ENCODE results near the gene GSE1.
A peak's percentile ranks its signal among the peaks of the same experiment; 100 is the strongest.

Gene GSE1

DNA sequence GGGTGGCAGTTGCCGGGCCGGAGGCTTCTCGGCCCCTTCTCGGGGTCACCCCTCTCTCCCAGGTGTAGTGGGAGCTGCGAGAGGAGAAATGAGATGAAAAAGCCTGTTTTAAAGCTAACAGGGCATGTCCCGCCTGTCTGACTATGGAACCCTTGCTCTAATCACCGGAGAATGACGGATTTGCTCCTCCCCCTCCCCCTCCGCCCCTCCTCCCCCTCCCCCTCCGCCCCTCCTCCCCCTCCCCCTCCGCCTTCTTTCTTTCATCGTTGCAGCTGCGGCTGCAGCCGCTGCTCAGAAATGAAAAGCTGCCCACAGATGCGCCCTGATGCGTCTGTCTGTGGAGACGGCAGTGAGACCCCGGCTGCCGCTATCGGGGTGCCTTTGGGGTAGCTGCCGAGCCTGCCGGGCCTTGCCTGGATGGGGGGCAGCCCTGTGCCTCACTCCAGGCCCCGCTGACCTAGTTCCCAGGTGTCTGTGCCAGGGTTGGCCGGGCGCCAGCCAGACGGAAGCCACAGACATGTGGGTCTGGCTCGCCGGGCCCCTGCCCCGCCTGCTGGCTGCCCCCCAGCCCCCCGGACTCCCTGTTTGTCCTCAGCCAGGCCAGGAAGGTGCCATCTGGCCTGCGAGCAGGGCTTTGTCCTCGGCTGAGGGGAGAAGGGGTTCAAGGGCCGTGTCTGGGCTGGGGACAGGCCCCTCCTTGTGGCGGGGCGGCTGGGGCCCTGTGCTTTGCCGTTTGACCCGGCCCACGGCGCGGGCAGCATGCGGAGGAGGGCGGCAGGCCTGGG, 37.9 kb downstream of the GSE1 start:
- DNase-seq: peak; percentile 70

DNA sequence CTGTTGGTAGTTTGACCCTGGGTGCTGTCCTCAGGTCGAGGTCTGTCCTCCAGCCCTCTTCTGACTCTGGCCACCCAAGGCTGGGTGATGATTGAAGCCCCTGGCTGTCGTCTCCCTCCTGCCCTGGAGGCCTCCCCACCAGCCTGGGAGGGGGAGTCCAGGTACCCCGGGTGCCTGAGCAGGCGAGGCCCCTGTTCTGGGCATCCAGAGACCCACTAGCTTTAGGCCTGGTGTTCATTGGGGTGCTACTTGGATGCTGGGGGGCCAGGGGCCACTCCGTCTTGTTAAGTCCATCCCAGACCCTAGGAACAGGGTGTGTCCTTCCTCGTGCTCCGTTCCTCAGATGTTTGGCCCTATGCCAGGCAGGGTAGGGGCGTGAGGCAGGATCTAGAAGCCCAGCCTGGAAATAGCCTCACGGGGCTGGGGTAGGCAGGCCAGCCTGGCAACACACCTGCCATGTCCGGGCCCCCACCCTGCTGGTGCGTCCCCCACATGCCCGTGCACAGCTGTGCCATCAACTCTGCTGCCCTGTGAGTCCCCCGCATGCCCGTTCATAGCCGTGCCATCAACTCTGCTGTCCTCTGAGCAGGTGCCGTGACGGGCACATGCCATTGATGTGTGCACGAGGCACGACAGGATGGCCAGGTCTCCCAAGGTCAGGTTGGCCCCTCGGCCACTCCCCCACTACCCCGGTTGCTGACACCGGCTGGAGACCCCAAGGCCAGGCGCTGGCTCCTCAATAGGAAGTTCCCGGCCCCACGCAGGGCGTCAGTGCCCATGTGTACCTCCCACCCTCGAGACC, 38.7 kb downstream of the GSE1 start:
- peak; percentile 18 for DNase-seq

DNA sequence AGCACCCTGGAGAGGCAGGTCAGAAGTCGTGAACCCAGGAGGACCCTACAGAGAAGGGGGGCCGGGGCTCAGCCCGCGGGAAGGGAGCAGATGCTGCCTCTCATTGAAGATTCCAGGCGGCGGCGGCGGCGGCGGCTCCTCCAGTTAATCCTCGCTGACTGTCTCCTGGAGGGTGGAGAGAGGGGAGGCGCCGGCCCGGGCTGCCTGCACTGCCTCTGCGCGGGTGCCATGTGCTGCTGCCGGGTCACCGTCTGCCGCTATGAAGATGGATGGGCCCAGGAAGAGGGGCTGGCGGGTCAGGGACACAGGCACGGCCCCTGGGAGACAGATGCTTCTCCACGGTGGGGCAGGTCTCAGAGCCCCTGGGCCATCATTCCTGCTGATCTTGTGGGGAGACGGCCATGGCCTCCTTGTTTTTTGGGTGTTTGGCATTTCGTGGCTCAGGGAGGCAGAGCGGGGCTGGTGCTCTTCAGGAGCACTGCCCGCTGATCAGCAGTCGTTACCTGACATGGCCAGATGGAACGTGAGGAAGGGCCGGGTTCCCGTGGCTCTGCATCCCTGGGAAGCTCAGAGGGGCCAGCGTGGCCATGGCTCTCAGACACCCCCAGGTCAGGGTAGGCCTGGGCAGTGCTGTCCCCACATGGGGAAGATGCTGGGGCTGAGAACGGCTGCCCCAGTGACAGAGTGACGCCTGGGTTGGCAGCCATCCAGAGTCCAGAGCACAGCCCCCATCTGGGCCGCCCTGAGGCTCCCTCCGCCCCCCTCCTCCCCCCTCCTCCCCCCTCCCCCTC, 39.5 kb downstream of the GSE1 start:
- peak; percentile 65 for DNase-seq

DNA sequence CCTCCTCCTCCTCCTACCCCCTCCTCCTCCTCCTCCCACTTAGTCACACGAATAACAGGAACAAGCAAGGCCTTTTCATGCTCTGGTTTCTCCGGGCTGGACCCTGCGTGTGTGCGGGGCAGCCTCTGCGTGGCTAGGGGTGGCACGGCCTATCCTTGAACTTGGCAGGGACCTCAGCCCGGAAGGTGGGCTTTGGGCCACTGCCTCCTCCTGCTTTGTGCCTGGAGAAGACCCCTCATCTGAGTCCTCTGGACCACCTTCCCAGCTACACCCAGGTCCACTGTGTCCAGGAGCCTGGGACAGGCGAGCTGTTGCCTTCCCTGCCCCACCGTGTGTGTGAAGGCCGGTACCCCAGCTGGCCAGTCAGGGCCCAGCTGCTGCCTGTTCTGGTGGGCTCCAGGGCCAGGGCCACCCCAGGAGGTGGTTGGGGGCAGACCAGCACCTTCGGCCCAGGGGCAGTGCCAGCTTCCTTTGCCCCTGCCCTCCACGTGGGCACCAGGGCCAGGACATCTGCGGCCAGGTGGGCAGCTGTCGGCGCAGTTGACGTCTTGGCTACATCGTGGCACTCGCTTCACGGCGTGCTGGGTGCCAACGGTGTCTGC, 40.3 kb downstream of the GSE1 start:
- DNase-seq: no peak

DNA sequence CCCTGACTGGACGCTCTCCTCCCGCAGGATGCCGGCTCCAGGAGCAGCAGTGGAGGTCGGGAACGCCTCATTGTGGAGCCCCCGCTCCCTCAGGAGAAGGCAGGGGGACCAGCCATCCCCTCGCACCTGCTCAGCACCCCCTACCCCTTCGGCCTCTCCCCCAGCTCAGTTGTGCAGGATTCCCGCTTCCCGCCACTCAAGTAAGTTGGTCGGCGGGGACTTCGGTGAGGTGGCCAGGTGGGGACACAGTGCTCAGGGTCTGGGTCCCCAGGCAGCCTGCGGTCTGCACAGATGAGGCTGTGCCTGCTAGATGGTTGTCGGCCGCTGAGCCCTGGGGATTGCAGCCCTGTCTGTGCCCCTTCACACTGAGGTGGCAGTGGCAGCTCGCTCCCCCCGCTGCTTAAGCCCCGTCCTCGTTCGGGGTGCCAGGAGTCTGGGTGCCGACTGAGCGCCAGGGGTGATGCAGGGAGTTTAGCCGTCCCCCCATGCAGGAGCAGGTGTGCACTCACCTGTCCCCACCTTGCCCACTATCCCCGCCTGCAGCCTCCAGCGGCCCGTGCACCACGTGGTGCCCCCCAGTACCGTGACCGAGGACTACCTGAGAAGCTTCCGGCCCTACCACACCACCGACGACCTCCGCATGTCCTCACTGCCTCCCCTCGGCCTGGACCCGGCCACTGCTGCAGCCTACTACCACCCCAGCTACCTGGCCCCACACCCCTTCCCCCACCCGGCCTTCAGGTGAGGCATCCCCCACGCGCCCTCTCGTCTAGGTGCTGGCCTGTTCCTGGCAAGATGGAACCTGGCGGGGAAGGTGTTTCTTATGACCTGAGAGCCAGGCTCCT, 41.4 kb downstream of the GSE1 start:
- no peak for DNase-seq

DNA sequence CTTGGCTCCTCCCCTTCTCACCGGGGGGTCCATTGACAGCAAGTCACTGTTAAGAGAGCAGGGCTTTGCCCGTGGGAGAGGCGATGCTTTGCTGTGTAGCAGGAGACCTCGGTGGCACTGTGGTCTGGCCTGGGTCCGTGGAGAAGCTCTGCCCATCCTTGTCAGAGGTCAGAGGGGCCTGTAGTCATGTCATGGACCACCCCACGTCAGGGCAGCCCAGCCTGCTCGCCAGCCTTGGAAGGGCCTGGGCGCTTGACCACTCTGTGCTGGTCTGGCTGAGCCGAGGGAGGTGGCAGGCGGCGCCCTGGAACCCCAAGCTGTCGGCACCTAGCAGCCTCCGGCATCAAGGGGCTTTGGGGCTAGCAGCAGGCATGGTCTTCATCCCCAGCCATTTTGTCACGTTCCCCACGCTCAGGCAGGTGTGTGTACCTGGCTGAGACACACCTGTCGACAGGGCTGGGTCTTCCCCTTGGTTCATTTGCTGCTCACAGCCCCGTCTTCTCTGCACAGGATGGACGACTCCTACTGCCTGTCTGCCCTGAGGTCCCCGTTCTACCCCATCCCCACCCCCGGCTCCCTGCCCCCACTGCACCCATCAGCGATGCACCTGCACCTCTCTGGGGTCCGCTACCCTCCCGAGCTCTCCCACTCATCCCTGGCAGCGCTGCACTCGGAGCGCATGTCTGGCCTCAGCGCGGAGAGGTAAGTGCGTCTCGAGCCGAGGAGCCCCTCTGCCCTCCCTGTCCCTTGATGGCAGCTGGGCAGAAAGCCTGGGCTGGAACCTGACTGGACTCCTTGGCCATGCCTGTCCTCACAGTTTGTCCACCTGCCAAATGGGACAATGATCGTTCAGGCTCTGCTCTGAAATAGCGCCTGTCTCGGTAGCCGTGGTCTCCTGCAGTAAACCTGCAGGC, 42.4 kb downstream of the GSE1 start:
- no peak for DNase-seq

DNA sequence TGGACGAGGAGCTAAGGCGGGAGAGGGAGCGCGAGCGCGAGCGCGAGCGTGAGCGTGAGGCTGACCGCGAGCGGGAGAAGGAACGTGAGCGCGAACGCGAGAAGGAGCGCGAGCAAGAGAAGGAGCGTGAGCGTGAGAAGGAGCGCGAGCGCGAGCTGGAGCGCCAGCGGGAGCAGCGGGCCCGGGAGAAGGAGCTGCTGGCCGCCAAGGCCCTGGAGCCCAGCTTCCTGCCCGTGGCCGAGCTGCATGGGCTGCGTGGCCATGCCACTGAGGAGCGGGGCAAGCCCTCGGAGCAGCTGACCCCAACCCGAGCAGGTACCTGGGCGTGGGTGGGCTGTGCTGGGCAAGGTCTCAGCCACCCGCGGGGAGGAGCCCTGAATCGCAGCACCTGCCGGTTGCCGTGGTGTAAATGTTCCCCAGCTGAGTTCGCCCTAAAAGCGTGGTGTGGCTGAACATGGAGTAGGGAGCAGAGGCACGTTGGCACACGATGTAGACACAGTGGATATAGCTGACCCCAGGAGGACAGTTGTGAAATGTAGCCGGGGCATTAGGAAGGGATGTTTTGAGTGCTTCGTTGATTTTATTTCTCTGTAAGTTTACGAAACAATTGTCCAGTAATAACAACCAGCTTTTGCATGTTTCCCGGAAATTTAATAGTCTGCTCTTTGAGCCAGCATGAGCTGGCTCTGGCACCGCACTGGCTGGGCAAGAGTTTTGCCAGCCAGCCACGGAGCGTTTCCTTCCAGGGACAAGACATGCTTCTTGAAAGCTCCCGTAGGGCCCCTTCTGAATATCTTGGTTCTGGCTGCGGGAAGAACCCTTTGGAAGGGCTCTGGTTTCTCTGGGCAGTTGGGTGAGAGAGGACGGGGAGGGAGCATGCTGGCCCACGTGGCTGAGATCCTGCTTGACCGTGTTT, 43.5 kb downstream of the GSE1 start:
- DNase-seq: no peak

DNA sequence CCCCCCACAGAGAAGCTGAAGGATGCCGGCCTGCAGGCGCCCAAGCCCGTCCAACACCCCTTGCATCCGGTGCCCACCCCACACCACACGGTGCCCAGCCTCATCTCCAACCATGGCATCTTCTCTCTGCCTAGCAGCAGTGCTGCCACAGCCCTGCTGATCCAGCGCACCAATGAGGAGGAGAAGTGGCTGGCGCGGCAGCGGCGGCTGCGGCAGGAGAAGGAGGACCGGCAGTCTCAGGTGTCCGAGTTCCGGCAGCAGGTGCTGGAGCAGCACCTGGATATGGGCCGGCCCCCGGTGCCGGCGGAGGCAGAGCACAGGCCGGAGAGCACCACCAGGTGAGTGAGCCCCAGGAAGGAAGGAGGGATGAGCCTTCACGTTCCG, 44.1 kb downstream of the GSE1 start:
- no peak for DNase-seq

DNA sequence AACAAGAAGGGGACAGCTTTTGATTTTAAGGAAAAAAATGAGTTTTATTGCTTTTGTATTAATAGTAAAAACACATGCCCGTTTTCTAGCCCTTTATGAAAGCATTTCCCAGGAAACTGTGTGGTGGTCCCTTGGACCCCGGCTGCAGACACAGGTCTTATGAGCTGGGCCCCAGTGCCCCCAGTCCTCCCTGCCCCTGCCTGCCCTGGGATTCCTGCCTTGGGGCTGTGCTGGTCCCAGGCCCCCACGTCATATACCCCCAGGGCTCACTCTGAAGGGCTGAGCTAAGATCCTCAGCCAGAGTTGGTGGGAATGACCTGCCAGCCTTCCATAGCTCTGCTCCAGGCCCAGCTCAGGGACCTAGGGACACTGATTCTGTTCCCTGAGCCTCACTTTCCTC, 44.9 kb downstream of the GSE1 start:
- no peak for DNase-seq

DNA sequence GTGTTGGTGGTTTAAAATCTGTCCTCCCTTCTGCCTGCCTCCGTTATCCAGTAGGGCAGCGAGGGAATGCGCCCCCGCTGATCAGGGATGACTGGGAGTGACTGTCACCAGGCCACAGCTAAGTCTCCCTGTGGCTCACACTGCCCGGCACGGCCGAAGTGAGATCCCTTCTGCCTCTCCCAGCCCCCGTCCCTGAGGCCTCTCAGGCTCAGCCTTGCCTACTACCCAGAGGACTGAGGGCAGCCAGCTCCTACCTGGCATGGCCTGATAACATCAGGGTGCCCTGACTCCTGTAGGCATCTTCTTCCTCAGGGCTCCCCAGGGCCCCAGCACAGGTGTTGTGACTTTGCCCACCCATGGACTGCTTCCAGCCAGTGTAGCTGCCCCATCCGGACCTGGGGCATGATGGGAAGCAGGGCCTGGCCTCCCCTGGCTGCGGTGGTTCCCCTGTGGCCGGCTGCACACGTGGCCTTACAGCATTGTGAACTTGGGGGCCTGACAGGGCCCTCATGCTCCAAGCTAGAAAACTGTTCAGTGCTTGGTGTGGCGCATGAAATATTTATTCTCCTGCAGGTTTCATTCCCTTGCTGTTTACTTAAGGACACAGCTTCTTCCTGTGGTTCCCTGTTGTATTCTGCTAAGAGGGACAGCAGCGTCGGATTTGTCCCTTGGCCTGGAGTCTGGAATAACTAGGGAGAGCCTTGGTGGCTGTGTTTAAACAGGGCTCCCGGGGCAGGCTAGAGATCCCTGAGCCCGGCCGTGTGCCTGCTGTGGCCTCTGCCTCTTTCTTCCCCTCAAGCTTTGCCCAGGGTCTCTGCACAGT, 45.6 kb downstream of the GSE1 start:
- DNase-seq: no peak

DNA sequence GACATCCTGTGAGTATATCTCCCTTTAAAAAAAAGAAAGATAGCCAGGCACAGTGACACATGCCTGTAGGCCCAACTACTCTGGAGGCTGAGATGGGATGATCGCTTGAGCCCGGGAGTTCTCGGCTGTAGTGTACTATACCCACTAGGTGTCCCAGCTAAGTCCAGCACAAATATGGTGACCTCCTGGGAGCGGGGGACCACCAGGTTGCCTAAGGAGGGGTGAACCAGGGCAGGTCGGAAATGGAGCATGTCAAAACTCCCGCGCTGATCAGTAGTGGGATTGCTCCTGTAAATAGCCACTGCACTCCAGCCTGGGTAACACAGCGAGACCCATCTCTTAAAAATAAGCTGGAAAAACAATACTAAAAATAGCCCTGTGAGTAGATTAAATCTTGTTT, 46.2 kb downstream of the GSE1 start:
- no peak for DNase-seq

DNA sequence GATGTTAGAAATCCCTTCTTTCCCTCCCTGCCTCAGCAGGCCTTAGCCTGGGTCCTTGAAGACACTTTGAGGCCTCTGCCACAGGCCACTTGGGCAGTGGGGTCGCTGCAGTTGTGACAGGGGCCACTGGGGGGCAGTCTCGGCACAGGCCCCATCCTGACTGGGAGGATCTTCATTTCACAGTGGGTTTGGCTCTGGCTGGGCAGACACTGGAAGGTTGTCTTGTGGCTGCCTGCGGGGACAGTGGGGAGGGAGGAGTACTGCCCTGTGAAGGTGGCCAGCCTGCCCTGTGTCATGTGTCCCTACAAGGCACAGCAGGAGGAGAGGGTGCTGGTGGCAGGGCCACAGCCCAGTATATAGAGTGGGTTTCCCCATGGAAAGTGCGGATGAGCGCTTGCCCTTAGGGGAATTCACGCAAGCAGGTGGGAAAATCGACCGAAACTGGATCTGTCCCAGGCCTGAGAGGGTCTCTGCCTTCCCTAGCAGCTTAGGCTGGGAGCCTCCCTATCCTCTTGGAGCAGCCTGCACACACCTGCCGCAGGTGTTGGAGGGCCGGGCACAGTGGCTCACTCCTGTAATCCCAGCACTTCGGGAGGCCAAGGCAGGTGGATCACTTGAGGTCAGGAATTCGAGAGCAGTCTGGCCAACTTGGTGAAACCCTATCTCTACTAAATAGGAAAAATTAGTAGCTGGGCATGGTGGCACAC, 46.8 kb downstream of the GSE1 start:
- peak; percentile 23 for DNase-seq

DNA sequence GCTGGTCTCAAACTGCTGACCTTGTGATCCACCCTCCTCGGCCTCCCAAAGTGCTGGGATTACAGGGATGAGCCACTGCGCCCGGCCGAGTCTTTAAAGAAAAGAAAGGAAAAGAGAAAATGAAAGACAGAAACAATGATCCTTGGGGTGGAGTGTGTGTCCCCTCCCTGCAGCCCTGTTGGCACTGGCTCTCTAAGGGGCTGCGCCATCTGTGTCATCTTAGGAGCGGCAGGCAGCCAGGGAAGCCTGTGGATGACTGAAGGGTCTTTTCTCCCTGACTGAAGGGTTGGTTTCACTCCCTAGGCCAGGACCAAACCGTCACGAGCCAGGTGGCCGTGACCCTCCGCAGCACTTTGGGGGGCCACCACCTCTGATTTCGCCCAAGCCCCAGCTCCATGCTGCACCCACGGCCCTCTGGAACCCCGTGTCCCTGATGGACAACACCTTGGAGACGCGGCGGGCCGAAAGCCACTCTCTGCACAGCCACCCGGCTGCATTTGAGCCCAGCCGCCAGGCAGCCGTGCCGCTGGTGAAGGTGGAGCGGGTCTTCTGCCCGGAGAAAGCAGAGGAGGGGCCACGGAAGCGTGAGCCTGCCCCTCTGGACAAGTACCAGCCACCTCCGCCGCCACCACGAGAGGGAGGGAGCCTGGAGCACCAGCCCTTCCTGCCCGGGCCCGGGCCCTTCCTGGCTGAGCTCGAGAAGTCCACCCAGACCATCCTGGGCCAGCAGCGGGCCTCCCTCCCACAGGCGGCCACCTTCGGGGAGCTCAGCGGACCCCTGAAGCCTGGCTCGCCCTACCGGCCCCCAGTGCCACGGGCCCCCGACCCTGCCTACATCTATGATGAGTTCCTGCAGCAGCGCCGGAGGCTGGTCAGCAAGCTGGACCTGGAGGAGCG, 48.0 kb downstream of the GSE1 start:
- no peak for DNase-seq

DNA sequence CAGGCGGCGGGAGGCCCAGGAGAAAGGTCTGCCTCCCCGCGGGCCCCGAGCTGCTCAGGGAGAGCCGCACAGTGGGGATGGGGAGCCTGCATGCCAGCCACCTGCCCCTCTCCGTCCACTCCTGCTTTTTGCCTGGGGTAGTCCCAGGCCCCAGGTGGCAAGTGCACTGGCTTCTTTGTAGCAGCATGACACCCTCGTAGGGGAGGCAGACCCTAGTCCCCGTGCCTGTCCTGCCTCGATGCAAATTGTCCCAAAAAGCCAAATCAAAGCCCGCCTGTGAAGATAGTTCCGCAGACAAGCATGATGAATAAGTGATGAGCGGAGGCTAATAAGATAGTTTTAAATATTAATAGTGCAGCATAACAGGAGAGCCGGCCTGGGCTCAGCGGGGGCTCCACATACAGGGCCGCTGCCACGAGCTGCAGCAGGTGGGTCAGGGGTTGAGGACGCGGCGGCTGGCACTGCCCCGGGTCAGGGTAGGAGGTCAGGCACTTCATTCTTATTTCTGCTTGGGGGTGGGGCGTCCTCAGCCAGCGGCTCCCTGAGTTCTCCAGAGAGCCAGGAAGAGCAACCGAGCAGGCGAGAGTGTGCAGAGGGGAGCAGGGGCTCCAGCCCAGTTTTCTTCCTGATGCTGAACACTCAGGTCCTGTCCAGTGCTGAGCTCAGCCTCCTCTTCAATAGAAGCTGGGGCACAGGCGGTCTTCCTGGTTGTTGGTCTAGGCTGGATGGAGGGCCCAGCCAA, 48.8 kb downstream of the GSE1 start:
- DNase-seq: no peak

DNA sequence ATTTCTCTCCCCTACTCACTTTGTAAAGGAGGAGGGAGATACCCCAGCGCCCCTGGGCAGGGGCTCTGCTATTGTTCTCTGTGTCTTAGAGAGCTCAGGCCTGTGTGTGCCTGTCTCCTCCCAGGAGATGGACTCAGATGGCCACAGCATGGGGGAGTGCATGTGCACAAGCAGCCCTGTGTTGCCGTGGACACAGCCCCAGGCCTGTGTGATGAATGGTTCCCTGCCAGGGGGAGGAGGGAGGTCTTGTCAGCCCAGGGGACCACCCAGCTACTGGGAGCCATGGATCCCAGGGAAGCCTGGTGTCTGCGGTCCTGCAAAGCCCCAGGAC, 49.3 kb downstream of the GSE1 start:
- DNase-seq: no peak

DNA sequence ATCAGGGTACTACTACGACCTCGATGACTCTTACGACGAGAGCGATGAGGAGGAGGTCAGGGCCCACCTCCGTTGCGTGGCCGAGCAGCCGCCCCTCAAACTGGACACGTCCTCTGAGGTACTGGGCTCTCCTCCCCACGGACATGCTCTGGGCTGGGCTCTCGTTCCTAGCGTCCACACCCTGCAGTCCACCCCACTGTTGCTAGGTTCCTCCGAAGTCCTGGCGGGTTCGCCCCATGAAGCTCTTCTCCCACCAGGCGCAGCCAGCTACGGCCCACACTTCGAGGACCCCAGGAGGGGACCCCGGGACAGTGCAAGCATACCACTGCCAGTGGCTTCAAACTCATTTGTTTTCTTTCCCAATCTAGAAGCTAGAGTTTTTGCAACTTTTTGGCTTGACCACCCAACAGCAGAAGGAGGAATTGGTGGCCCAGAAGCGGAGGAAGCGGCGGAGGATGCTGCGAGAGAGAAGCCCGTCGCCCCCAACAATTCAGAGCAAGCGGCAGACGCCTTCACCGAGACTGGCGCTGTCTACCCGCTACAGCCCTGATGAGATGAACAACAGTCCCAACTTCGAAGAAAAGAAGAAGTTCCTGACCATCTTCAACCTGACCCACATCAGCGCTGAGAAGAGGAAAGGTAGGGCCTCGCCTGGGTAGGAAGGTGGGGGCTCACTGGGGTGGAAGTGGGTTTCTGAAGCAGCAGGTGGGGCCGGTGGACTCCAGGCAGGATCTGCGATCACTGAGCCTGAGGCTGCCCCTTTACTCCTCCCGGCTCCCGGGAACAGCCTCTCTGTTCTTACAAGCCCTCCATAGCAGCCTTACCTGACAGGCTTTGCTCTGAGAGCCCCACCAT, 50.1 kb downstream of the GSE1 start:
- no peak for DNase-seq
